GM18873 (cell line): Measurements from ENCODE around the gene INPP5A.

ENCODE experiments used
- ATAC-seq: cut with Tn5 transposase; IDR thresholded peaks from one replicate; pipeline ENCODE4 v1.9.1; 2021; ENCODE audit warnings: mild to moderate bottlenecking, moderate library complexity, moderate number of reproducible peaks; ENCODE audit not compliant: unreplicated experiment, low FRiP score

INPP5A gene

DNA sequence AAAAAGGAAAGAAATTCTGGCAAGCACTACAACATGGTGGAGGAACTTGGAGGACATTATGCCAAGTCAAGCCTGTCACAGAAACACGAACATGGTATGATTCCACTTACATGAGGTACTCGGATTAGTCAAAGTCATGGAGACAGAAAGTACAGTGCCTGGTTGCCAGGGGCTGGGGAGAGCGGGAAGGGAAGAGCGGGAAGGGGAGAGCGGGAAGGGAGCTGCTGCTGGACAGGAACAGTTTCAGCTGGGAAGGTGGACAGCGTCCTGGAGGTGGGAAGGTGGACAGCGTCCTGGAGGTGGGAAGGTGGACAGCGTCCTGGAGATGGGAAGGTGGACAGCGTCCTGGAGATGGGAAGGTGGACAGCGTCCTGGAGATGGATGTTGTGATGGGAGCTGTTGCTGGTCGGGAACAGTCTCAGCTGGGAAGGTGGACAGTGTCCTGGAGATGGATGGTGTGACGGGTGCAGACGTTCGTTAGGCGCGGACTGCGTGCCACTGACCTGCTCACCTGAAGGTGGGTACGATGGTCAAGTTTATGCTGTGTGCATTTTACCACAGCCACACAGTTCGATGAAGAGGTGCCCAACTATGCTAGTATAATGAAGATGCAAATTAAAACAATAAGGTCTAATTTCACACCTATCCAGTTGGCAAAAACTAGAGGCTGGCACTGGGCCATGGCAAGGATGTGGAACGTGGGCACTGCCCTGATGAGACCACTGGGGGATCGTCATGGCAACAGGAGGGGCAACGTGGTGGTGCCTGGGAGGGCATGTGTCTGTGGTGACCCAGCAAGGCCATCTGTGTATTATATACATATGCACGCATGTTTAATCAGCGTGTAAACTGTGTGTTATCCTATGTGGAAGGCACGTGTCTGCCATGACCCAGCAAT is 144.5 kb downstream of the INPP5A start:
- ATAC-seq, result no peak

DNA sequence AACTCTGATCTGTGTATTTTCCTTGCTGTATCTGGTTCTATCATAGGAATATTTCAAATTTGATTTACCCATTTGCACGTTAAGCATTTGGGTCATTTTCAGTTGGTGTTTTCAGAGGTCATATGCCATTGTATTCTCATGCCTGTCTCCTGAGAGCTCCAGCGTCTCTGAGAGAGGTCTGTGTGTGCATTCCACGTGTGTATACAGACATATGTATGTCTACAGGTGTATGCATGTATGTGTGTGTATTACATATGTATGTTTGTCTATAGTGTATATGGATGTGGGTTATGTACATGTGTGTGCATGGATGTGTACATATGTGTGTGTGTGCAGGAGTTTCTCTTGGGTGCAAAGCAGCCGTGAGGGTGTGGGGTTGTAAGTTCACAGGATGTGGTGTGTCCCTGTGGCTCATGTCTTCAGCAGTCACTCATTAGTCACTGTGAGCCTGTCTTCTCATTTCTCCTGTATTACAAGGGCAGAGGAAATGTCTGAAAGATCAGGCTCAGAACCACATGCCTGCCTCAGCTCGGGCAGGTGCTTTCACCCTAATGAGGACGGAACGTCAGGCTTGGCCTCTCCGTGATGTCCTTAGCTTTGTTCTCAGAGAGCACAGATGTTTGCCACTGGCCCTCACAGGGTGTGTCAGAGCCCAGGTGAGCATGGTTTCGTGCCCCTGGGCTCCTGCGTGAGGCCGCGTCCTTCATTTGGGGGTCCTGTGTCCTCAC is 146.7 kb downstream of the INPP5A start:
- ATAC-seq, result no peak

DNA sequence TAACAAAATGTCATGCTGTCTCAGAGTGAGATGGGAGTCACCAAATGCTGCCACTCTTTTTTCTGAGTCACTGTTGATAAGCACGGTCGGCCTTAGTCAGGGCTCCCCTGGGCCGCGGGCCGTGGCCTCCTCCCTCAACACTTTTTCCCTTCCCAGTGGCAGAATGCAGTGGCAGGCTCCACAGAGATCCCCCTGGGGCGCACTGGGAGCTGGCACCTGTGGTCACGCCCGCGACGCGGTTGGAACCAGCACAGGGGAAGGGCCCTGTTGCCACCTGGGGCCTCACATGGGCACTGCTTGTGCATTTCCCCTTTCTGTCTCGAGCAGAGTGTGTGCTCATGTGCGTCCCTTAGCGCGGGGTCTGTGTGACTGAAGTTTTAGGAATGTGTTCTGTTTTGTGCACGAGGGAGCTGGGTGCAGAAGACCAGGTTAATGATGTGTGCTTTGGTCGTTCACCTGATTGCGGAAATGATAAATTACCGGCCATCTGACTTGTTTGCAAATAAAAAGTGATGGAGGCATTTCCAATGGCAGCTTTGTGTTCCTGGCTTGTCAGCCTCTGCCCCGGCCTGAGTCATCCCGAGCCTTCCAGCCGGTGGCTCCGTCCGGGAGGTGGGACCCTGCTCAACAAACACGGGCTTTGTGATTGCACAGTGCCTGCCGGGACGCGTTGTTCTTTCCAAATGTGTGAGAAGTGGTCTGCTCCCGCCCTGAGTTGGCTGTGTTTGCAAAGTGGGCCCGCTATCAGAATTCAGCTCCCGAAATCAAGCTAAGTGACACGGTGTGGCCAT is 147.7 kb downstream of the INPP5A start:
- ATAC-seq, result no peak

DNA sequence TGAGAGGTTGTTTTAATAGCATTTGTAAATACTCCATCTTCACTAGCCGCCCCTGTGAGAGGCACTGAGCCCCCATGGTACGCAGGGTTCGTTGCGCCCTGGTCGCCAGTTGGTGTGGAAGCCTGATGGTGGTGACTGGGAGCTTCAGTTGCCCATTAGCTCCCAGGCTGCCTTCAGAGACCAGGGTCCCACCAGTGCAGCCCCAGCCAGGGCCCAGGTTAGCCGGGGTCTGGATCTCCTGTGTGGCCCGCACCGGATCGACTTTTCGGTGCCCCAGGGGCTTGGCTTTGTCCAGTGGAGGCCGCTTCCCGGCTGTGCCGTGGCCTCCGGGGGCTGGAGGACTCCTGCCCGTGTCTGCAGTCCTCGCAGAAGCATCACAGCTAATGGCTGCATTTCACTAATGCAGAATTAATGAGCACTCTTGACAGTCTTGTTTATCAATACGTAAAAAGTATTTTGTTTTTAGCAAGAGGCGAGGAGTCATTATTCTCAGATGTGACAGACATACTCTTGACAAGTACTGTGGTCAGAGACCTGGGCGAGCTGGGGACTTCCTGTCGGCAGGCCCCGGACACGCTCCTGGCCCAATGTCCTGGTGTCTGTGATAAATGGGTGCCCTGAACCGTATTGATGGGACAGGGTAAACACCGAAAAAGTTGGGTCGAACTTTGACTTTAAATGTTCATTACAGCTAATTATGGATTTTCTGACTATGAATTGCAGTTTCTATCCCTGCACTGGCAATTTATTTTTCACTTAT is 148.5 kb downstream of the INPP5A start:
- ATAC-seq, result no peak

DNA sequence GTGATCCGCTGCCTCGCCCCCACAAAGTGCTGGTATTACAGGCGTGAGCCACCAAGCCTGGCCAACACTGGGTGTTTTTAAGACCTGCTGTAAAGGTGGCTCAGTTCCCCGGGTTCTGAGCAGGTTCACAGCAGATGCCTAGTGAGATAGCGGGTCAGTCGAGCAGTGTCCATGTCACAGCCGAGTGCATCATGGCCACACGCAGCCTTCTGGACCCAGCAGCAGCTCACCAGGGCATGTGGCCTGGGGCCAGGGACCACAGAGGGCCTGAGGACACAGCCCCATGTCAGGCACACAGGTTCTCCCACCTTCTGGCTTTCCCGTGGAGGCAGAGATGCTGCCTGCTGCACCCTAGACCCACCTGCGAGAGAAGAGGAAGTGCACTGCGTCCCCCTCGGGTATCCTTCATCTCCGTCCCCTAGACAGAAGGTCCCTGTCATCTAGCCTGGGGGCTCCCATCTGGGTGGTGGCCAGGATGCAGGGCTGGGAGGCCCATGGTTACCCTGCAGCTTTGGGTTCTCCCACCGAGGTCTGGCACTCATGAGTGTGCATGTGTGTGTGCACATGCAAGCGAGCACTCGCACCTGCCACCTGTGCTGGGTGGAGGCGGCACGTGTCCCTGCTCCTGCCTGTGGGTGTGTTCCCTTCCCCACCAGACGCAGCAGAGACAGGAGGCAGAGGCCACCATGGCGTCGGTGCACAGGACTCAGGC is 149.8 kb downstream of the INPP5A start:
- ATAC-seq, result no peak

DNA sequence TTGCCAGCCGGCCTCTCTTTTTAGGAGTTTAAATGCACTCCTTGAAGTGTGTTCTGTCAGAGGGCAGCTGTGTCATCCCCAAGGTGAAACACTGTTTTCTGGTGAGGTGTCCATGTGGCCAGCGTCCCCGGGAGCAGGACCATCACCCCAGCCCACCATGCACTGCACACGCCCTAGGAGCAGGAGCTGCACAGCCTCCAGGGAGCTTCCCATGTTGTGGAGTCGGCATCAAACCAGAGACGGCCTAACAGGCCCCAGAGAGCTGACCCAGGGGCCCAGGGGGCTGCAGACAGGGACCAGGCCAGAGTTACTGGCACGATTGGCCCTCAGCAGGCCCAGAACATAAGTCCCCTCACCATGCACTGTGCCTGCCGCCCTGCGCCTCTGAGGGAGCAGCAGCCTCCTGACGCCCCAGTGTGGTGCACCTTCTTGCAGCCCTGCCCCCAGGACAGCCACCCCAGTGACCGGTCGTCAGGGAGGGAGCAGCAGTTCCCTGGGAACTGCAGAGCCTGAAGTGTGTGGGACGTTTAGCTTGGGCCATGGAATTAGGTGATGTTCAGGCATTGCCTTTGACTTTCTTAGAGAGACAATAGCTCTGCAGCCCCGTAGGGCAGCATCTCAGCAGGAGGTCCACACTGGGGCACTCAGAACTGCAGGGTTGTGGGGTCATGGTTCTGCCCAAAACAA is 150.4 kb downstream of the INPP5A start:
- ATAC-seq, result no peak

DNA sequence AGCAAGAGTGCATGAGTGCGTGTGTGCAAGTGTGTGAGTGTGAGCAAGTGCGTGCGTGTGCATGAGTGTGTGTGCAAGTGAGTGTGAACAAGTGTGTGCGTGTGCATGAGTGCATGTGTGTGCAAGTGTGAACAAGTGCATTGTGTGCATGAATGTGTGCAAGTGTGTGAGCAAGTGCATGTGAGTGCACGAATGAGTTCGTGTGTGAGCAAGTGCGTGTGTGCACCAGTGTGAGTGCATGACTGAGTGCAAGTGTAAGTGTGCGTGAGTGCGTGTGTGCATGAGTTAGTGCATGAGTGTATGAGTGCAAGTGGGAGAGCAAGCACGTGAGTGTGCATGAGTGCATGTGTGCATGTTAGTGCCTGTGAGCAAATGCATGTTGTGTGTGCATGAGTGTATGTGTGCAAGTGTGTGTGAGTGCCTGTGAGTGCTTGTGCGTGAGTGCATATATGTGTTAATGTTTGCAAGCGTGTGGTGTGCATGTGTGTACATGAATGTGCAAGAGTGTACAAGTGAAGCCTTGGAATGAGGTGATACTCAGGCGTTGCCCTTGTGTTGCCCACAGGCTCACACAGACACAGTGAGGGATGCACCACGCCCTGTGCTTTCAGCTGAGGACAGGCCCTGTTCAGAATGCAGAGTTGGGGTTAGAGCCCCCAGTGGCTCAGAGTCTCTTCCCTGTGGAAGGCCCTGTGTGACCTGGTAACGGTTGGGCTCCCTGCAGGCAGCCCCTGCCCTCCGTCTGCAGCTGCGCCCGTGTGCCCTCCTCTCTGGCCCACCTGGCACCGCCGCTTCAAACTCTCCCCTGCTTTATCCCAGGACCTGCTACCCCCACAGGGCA is 151.2 kb downstream of the INPP5A start:
- no peak for ATAC-seq

DNA sequence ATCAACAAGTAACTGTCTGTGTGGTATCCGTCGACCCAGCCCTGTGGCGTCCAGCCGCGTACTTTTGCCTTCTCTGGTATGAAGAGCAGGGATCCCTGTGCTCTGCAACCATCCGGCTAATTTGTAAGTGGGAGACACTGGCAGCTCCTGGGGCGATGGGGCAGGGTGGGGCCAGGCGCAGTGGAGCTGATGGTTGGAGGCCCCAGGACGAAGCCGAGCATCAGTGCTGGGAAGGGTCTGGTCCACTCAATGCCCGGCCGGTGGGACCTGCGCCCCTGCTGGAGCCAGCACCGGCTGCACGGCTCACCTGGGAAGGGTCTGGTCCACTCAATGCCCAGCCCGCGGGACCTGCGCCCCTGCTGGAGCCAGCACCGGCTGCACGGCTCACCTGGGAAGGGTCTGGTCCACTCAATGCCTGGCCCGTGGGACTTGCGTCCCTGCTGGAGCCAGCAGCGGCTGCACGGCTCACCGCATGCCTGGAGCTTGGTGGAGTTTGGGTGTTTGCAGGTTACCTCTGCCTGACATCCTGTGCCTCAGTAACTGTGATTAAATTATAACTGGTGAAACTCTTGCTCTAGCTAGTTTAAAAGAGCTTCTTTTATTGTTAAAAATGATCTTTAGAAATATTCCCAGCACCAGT is 152.3 kb downstream of the INPP5A start:
- ATAC-seq, result no peak

DNA sequence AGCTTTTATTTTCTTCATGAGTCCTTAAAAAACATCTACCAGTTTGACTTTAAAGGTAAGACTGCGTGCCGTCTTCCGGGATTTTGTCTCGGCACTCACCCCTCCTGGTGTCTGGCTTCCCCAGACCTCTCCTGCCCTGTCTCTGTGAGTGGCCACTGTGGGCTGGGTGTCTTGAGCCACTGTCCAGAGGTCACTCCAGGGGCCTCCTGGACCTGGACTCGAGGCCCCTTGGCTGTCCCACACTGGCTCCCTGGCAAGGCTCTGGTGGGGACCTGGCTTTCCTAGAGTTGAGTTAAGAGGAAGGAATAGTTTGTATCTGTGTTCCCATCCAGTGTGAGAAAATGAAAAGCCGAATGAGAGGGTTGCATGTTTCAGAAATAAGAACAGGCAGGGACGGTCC is 152.8 kb downstream of the INPP5A start:
- ATAC-seq, result no peak

DNA sequence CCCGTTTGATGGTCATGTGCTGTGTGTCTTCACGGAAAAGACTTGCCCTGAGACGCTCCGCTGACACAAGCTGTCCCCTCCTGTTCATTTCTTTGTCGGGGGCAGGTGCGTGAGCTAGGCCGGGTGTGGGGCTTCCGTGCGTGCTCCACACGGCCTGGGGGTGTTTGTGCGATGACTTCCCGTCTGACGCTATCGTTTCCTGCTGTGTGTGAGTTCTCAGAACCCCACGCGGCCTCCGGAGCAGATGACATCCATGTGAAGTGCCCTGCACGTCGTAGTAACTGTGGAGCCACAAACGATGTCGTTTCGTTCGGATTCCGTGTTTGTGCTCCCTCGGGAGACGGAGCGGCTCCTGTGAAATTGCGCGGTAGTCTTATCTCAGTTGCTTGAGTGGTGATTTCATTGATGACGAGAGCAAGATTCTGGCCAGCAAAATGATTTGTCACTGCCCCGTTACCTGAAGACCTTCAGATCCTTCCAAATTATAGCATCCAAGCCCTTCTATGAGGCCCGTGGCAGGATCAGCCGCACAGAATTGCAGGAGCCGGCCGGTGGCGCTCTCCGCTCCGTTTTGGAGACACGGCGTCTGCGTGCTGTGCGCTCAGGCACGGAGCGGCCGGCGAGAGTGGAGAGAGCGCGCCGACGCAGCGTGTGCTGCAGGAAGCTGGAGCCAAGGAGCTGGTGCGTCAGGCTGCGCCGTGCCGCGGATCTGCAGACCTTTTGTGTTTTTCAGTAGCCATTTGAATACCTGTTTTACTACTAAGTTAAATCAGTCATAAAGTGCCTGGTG is 153.4 kb downstream of the INPP5A start:
- no peak for ATAC-seq

DNA sequence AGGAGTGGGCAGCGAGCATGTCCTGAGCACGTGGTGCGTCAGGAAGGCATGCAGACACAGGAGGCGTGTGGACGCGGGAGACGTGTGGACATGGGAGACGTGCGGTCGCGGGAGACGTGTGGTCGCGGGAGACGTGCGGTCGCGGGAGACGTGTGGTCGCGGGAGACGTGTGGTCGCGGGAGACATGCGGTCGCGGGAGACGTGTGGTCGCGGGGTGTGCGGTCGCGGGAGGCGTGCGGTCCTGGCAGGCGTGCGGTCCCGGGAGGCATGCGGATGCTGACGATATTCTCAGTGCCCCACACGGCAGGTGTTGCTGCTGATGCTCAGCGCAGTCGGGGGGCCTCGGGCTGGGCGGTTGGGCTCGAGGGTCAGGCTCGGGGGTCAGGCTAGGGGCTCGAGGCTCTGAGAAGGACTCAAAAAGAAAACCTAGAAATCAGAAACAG is 154.1 kb downstream of the INPP5A start:
- no peak for ATAC-seq

DNA sequence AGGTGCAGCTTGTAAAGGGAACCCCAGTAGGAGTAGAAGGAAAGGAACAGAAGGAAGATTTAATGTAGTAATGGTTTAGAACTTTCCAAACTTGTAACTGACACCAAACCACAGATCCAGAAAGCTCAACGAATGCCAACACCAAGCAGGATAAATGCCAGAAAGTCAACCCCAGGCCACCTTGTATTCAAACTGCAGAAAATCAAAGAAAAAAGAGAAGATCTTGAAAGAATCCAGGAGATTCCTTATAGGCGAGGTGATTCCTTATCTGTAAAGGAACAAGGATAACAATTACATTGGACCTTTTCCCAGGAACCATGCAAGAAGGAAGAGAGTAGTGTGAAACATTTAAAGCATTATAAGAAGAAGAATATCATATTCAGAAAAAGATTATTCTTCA is 154.7 kb downstream of the INPP5A start:
- ATAC-seq, result no peak

DNA sequence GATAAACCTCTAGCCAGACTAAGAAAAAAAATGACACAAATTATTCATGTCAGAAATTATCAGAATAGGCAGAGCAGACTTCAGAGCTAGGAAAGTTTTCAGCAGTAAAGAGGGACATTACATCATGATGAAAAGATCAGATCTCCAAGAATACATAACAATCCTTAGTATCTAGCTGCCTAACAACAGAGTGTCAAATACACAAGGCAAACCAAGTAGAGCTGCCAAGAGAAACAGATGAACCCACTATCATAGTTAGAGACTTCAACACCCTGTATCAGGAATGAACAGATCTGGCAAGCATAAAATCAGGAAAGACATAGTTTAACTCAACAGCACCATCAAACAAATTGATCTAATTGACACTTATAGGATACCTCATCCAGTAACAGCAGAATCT is 156.1 kb downstream of the INPP5A start:
- no peak for ATAC-seq

DNA sequence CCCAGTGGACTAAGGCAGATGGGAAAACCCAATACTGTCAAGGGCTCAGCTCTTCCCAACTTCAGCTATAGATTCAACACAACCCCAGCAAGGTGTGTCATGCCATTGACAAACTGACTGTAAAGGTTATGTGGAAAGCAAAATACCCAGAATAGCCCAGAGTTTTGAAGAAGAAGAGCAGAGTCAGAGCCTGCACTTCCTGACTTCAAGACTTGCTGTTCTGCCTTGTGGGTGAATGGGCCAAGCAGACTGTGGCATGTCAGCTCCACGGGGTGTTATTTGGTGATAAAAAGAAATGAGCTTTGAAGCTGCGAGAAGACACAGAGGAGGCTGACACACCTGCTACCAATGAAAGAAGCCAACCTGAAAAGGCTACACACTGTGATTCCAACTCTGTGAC is 158.6 kb downstream of the INPP5A start:
- no peak for ATAC-seq

DNA sequence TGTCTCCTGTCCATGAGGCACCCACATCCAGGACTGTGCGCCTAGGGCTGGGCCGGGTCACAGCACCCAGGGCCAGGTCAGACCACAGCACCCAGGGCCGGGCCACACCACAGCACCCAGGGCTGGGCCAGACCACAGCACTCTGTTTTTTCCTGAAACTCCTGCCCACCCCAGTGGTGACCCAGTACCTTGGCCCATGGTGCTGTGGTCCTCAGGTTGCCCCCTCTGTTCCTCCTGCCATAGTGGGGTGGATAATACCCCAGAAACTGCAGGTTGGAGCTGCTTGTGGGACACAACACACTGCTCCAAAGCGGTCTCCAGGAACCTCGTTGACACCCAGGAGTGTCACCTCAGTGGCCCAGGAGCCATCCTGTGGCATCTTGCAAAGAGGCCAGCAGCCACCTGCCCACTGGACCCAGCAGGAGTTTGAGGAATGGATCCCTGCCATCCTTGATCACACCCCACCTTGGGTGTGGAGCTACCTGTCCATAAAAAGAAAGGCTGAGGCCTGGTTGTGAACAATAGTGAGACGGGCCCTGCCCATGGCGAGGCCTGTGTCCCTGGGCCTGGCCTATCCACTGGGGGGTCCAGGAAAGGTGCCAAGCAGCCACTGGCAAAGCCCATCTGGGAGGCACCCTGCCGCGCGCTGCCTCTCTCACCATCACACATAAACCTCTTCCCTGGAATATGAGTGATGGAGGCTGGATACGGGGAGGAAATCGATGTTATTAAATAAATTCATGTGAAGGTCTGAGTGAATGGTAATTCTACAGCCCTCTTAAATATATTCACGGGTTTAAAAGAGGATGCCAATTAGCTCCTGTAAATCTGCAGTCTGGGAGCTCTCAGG is 159.4 kb downstream of the INPP5A start:
- ATAC-seq, result no peak

DNA sequence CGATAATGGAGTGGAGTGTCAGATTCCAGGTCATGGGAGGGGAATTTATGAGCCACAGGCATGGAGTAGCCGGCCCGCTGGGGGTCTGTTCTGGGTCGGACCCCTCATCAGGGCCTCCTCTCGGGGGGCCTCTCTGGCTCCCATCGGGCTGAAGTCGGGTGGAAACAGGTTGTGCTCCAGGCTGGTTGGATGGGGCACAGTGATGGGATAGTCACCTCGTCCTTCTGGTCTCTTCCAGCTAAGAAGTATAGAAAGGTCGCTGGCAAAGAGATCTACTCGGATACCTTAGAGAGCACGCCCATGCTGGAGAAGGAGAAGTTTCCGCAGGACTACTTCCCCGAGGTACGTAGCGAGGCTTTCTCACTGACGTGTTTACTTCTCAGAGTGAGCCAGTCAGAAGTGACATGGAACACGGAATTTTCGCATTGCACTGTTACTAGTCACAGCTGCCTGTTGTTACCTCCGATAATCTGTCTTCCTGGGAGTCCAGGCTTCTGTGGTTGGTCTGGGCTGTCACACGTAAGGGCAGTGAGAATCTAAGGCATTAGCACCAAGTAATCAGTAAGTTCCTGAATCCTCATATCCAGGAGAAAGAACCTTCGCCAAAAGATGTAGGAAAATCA is 160.1 kb downstream of the INPP5A start:
- ATAC-seq, result no peak
